ENCODE data around the gene HGS. TPM values are rescaled to one million over a fixed set of nuclear protein-coding genes. Genes with fewer than 3 reads are reported as not detected.

Gene HGS
- total and polyA plus RNA-seq, 2 of the 13 experiments (the other 11 are each of a cell fraction or from before 2014, with no cell fraction given): 73.3 to 78.1 TPM

- TF ChIP-seq AHDC1 (CRISPR knock-in tag; IDR thresholded peaks at IDR 0.05; ENCODE audit: borderline replicate concordance): 0 out of 2 replicates have a peak, but pooled peaks have one; percentile 1
- TF ChIP-seq HNRNPH1 (optimal IDR thresholded peaks at IDR 0.05; ENCODE audit: low read depth, low read length): peak; percentile 90
- no peak for TF ChIP-seq PAWR (CRISPR knock-in tag; IDR thresholded peaks at IDR 0.05; ENCODE audit: borderline replicate concordance)
- TF ChIP-seq SRY (CRISPR knock-in tag; IDR thresholded peaks at IDR 0.05): peak; percentile 95
- TF ChIP-seq KDM5A (IDR thresholded peaks at IDR 0.05; ENCODE audit: borderline replicate concordance, low read length): peak; percentile 82
- TF ChIP-seq JUN (CRISPR knock-in tag; IDR thresholded peaks at IDR 0.05): no peak; the same call in 1 of the 2 replicates
- no peak for TF ChIP-seq XRCC5 (optimal IDR thresholded peaks at IDR 0.05; ENCODE audit: low read length)
- TF ChIP-seq HNRNPK (IDR thresholded peaks at IDR 0.05; ENCODE audit: low read depth, low read length, poor library complexity, severe bottlenecking): peak; percentile 39
- TF ChIP-seq ZNF275 (CRISPR knock-in tag; IDR thresholded peaks at IDR 0.05; ENCODE audit: borderline replicate concordance): no peak
- TF ChIP-seq GMEB2 (CRISPR knock-in tag; IDR thresholded peaks at IDR 0.05; ENCODE audit: low read depth): peak; percentile 64
- TF ChIP-seq SNAPC5 (CRISPR knock-in tag; IDR thresholded peaks at IDR 0.05; ENCODE audit: borderline replicate concordance): no peak
- no peak; a peak in 1 of 4 replicates for TF ChIP-seq EP300 (IDR thresholded peaks at IDR 0.05; ENCODE audit: low read depth in 2 of 2, low read length in 2 of 2)
- TF ChIP-seq EP300 (CRISPR knock-in tag; IDR thresholded peaks at IDR 0.05; ENCODE audit: borderline replicate concordance): peak; percentile 6; the same call in 1 of the 2 replicates
- peak; percentile 24; the same call in 1 of the 2 replicates for TF ChIP-seq ZNF580 (CRISPR knock-in tag; IDR thresholded peaks at IDR 0.05; ENCODE audit: borderline replicate concordance, low read depth)
- no peak for TF ChIP-seq PRMT3 (CRISPR knock-in tag; IDR thresholded peaks at IDR 0.05; ENCODE audit: borderline replicate concordance, low read depth)
- 0 out of 2 replicates have a peak, but pooled peaks have one; percentile 29 for TF ChIP-seq ZFP62 (CRISPR knock-in tag; IDR thresholded peaks at IDR 0.05)
- TF ChIP-seq FOXM1 (CRISPR knock-in tag; IDR thresholded peaks at IDR 0.05): no peak; the same call in 1 of the 2 replicates
- peak; percentile 94 for TF ChIP-seq YEATS2 (CRISPR knock-in tag; IDR thresholded peaks at IDR 0.05; ENCODE audit: borderline replicate concordance)
Observed at GRCh38 chr17:81666342-81667191, 17.2 kb upstream of the HGS start, which contains the start of the genes CCDC137 and OXLD1 (continued).
